Esophagus muscularis mucosa (tissue), 3 donors: ENCODE data around the gene RXFP3.

Experiments
- CTCF ChIP-seq, 3 experiments: fragments of 200-600 bp in 2 of 3; fragments of 450-650 bp in 1 of 3; sonication (generic) in 2 of 3; IDR thresholded peaks; one replicate each; pipeline ENCODE4 v1.5.1; 2017 to 2019; ENCODE audit warnings: antibody characterized with exemption in 3 of 3, mild to moderate bottlenecking in 2 of 3, moderate library complexity in 1 of 3
- POLR2A ChIP-seq: fragments of 450-650 bp; IDR thresholded peaks from one replicate; pipeline ENCODE4 v1.6.1; 2017; ENCODE audit warnings: antibody characterized with exemption, moderate library complexity, mild to moderate bottlenecking, low read depth
- POLR2AphosphoS5 ChIP-seq, 2 donors: sonication (generic); formaldehyde crosslinking; IDR thresholded peaks; one replicate each; pipeline ENCODE4 v1.6.1; 2017; ENCODE audit warnings: antibody characterized with exemption in 2 of 2

- TF ChIP-seq CTCF (IDR thresholded peaks at IDR 0.05) (no peak), POLR2AphosphoS5 (IDR thresholded peaks at IDR 0.05) (no peak), POLR2A (no peak)
Measured at GRCh38 chr5:33978306-33978705, 42.1 kb downstream of the RXFP3 start.
